SK-N-SH (cell line): ENCODE results near the gene SMAD2.

Experiments used
- EZH2phosphoT487 ChIP-seq: fragments of 200-600 bp; sonication (generic); IDR thresholded peaks from 2 replicates; pipeline ENCODE4 v1.6.1; 2017; ENCODE audit warnings: low read depth, mixed run types, mild to moderate bottlenecking, antibody characterized with exemption, moderate library complexity, borderline replicate concordance
- GABPA ChIP-seq: IDR thresholded peaks from 2 replicates; pipeline ENCODE4 v1.4.0; 2012; ENCODE audit warnings: low read depth, mild to moderate bottlenecking
- POLR2AphosphoS5 ChIP-seq: IDR thresholded peaks from 2 replicates; pipeline ENCODE4 v1.6.1; 2012; ENCODE audit warnings: low read depth, low read length
- RCOR1 ChIP-seq: fragments of 150-350 bp; IDR thresholded peaks from 2 replicates; pipeline ENCODE4 v1.6.1; 2017; ENCODE audit warnings: antibody characterized with exemption, low read length
- TF ChIP-seq, protein P1 (sequence below): fragments of 200-600 bp; sonication (generic); IDR thresholded peaks from 2 replicates; pipeline ENCODE4 v1.6.1; 2017; ENCODE audit warnings: antibody characterized with exemption, mild to moderate bottlenecking, moderate library complexity
- TF ChIP-seq, protein P2 (sequence below): fragments of 150-350 bp; IDR thresholded peaks from 2 replicates; pipeline ENCODE4 v1.6.1; 2016; ENCODE audit warnings: mild to moderate bottlenecking, low read depth, low read length
- TF ChIP-seq, protein P3 (sequence below): IDR thresholded peaks from 2 replicates; pipeline ENCODE4 v1.4.0; 2012; ENCODE audit warnings: low read depth

DNA sequence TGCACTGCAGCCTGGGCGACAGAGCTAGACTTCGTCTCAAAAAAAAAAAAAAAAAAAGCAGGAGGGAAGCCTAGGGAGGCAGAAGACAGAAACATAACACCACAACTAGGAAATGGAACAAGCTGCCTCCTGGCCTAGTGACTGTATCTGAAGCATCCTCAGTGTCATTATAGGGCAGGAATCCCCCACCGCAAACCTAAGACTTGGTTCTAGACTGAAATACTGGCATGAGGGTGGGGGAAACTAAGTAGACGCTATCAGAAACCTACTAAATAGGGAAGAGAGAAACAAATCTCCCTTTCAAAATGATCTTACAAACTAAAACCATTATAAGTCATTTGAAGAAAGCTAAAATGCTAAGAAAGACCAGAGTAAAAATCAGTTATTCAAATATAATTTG lies 16.4 kb upstream of the SMAD2 start:
- no peak for TF ChIP-seq POLR2AphosphoS5
- no peak for TF ChIP-seq EZH2phosphoT487
- TF ChIP-seq, protein P1, sequence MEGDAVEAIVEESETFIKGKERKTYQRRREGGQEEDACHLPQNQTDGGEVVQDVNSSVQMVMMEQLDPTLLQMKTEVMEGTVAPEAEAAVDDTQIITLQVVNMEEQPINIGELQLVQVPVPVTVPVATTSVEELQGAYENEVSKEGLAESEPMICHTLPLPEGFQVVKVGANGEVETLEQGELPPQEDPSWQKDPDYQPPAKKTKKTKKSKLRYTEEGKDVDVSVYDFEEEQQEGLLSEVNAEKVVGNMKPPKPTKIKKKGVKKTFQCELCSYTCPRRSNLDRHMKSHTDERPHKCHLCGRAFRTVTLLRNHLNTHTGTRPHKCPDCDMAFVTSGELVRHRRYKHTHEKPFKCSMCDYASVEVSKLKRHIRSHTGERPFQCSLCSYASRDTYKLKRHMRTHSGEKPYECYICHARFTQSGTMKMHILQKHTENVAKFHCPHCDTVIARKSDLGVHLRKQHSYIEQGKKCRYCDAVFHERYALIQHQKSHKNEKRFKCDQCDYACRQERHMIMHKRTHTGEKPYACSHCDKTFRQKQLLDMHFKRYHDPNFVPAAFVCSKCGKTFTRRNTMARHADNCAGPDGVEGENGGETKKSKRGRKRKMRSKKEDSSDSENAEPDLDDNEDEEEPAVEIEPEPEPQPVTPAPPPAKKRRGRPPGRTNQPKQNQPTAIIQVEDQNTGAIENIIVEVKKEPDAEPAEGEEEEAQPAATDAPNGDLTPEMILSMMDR: no peak
- no peak for TF ChIP-seq RCOR1
- no peak for TF ChIP-seq GABPA
- TF ChIP-seq, protein P2, sequence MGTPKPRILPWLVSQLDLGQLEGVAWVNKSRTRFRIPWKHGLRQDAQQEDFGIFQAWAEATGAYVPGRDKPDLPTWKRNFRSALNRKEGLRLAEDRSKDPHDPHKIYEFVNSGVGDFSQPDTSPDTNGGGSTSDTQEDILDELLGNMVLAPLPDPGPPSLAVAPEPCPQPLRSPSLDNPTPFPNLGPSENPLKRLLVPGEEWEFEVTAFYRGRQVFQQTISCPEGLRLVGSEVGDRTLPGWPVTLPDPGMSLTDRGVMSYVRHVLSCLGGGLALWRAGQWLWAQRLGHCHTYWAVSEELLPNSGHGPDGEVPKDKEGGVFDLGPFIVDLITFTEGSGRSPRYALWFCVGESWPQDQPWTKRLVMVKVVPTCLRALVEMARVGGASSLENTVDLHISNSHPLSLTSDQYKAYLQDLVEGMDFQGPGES: no peak
- TF ChIP-seq, protein P3, sequence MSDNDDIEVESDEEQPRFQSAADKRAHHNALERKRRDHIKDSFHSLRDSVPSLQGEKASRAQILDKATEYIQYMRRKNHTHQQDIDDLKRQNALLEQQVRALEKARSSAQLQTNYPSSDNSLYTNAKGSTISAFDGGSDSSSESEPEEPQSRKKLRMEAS: no peak
